Aorta (tissue), 5 donors: Measurements from ENCODE around the gene SCAF4. TPM values are rescaled to one million over a fixed set of nuclear protein-coding genes. Genes with fewer than 3 reads are reported as not detected.
A peak's percentile ranks its signal among the peaks of the same experiment; 100 is the strongest.
"Not testable (repeated sequence)": the region's sequence is repeated elsewhere in the genome, so short reads cannot be mapped to it uniquely, and the experiment has no call there.

Source experiments
- ATAC-seq: fragments of 200-7000 bp; cut with Tn5 transposase; one replicate; pipeline ENCODE4 v1.9.1; 2022; ENCODE audit warnings: moderate library complexity; ENCODE audit not compliant: low FRiP score
- DNase-seq, 2 donors: peaks; one replicate each; pipeline ENCODE4 v3.0.0-alpha.2; 2020
- H3K27ac ChIP-seq, 2 donors: one replicate each; pipeline ENCODE4 v1.5.1; 2013; ENCODE audit warnings: low read length in 2 of 2, mild to moderate bottlenecking in 2 of 2, moderate library complexity in 2 of 2, control low read depth in 1 of 2, inconsistent platforms in 1 of 2, low read depth in 1 of 2
- H3K27me3 ChIP-seq, 2 donors: one replicate each; pipeline ENCODE4 v1.6.1; 2013; ENCODE audit warnings: control low read depth in 1 of 2, low read length in 1 of 2, mild to moderate bottlenecking in 1 of 2, moderate library complexity in 1 of 2; ENCODE audit not compliant: insufficient read depth in 2 of 2, control insufficient read depth in 1 of 2
- H3K36me3 ChIP-seq, 2 donors: one replicate each; pipeline ENCODE4 v1.6.1; 2013; ENCODE audit warnings: control low read depth in 1 of 2, low read length in 1 of 2, mild to moderate bottlenecking in 1 of 2; ENCODE audit not compliant: insufficient read depth in 2 of 2, control insufficient read depth in 1 of 2
- H3K4me1 ChIP-seq, 2 donors: one replicate each; pipeline ENCODE4 v1.6.1; 2013; ENCODE audit warnings: low read length in 2 of 2, control low read depth in 1 of 2, mild to moderate bottlenecking in 1 of 2, moderate library complexity in 1 of 2; ENCODE audit not compliant: insufficient read depth in 2 of 2, control insufficient read depth in 1 of 2
- H3K4me3 ChIP-seq, 2 donors: one replicate each; pipeline ENCODE4 v1.5.1; 2013; ENCODE audit warnings: low read length in 2 of 2, control low read depth in 1 of 2, mild to moderate bottlenecking in 1 of 2
- H3K9me3 ChIP-seq: one replicate; pipeline ENCODE4 v1.6.1; 2013; ENCODE audit warnings: mild to moderate bottlenecking, low read length; ENCODE audit not compliant: control insufficient read depth
- WGBS, 2 donors: extraction: QIAGEN DNeasy Blood & Tissue Kit; methylation state at CpG; one replicate each; pipeline ENCODE4 v1.1.7; 2013; 5-methylcytosine and 5-hydroxymethylcytosine counted together
- intact Hi-C, 2 donors: fragments of 100-400 bp; cut with DNase I; formaldehyde crosslinking; loops; one replicate each; pipeline versions ENCODE4 v1.14.2 to v1.15.0; 2022
- polyA plus RNA-seq, 2 donors: library from polyadenylated mRNA; stranded (reverse); fragments of 200-250 nt; gene quantifications; one replicate each; pipeline ENCODE4 v1.2.3, GENCODE V29; 2013
- total RNA-seq, 2 donors: library from RNA; stranded (reverse); fragmentation: NEBNext Ultra II Directional; extraction: Animal tissue kit (Norgen Biotek cat#: 25700); gene quantifications; one replicate each; pipeline ENCODE4 v1.2.1, GENCODE V29; 2021
- donor health status: healthy with polysubstance abuse.
- donor health status: Bipolar disorder and iron deficiency.
- donor health status: DM: no; HTN: no; CAD: no.
- donor health status: DM: no; HTN: no; CAD: no.
- donor health status: DM: yes; HTN: yes; CAD: no.

The SCAF4 gene
- total and polyA plus RNA-seq, 4 donors, result 5.3 to 33.9 (median 21.2) TPM

- intact Hi-C loops, result loop anchor here in 1 of 2 donors (5.0 kb wide), 1 partner anchor 73 kb away; the partner anchor contains the start of gene SCAF4
- 0% methylated on average over 18 of the region's 18 CpGs for WGBS, 2 donors
- Histone ChIP-seq H3K9me3 (no peaks in the 10 kb centered on the region), H3K36me3 (peaks cover 0 to 3% of the 10 kb centered on the region in 2 donors), H3K4me3 (peak overlapping the region; percentile 36 to 76), H3K27me3 (no peaks in the 10 kb centered on the region), H3K27ac (no peak overlapping the region), H3K4me1 (peaks cover 0 to 5% of the 10 kb centered on the region in 2 donors)
- DNase-seq (no peak), ATAC-seq (peak; percentile 58)
Observed at GRCh38 chr21:31659286-31659535, 72.7 kb downstream of the SCAF4 start.

GRCh38 chr21:31658053-31658452, 73.9 kb downstream of the SCAF4 start:
- DNase-seq (no peak), ATAC-seq (no peak)
- Histone ChIP-seq H3K36me3 (no peaks in the 10 kb centered on the region), H3K27ac (no peak overlapping the region), H3K4me1 (peaks cover 0 to 2% of the 10 kb centered on the region in 2 donors), H3K9me3 (no peaks in the 10 kb centered on the region), H3K27me3 (no peaks in the 10 kb centered on the region), H3K4me3 (no peak overlapping the region)
- intact Hi-C loops, result loop anchor here in 1 of 2 donors (5.0 kb wide), 1 partner anchor 74 kb away; the partner anchor contains the start of gene SCAF4
- WGBS, 2 donors, result 91 to 92% methylated on average over 9 of the region's 9 CpGs

- no peak overlapping the region for H3K27ac ChIP-seq
- no peak for ATAC-seq
- intact Hi-C loops, result loop anchor here in 1 of 2 donors (5.0 kb wide), 1 partner anchor 76 kb away; the partner anchor contains the start of gene SCAF4
- no peaks in the 10 kb centered on the region for H3K36me3 ChIP-seq
- 92% methylated on average over 13 of the region's 13 CpGs for WGBS, 2 donors
- H3K9me3 ChIP-seq, result no peaks in the 10 kb centered on the region
- H3K27me3 ChIP-seq, result no peaks in the 10 kb centered on the region
- no peak for DNase-seq
- H3K4me3 ChIP-seq, result no peak overlapping the region
- H3K4me1 ChIP-seq, result no peaks in the 10 kb centered on the region
Observed at GRCh38 chr21:31656199-31657095, 75.5 kb downstream of the SCAF4 start.

GRCh38 chr21:31654821-31655580, 76.9 kb downstream of the SCAF4 start:
- not testable (repeated sequence) for H3K36me3 ChIP-seq, H3K4me1 ChIP-seq, H3K27ac ChIP-seq, H3K4me3 ChIP-seq, ATAC-seq, H3K27me3 ChIP-seq, DNase-seq, H3K9me3 ChIP-seq
- WGBS, 2 donors, result 74 to 85% methylated on average over 18 to 21 of the region's 21 CpGs
- intact Hi-C loops, result loop anchor here in 1 of 2 donors (5.0 kb wide), 1 partner anchor 77 kb away; the partner anchor contains the start of gene SCAF4

GRCh38 chr21:31654340-31654739, 77.6 kb downstream of the SCAF4 start:
- no peak overlapping the region for H3K4me3 ChIP-seq
- H3K27ac ChIP-seq, result no peak overlapping the region
- DNase-seq, result no peak
- H3K36me3 ChIP-seq, result no peaks in the 10 kb centered on the region
- no peaks in the 10 kb centered on the region for H3K4me1 ChIP-seq
- H3K27me3 ChIP-seq, result no peaks in the 10 kb centered on the region
- intact Hi-C loops, result no loop called here
- ATAC-seq, result no peak
- H3K9me3 ChIP-seq, result no peaks in the 10 kb centered on the region
- WGBS, 2 donors, result 96 to 97% methylated on average over 16 to 20 of the region's 20 CpGs

- H3K27ac ChIP-seq, H3K27me3 ChIP-seq, H3K36me3 ChIP-seq, intact Hi-C loops, H3K9me3 ChIP-seq, H3K4me3 ChIP-seq, H3K4me1 ChIP-seq, DNase-seq, ATAC-seq: not testable (repeated sequence)
- 80 to 84% methylated on average over 4 of the region's 4 CpGs for WGBS, 2 donors
Observed at GRCh38 chr21:31651491-31651890, 80.4 kb downstream of the SCAF4 start.

GRCh38 chr21:31650930-31651329, 81.0 kb downstream of the SCAF4 start:
- no peaks in the 10 kb centered on the region for H3K27me3 ChIP-seq
- H3K36me3 ChIP-seq, result no peaks in the 10 kb centered on the region
- DNase-seq (no peak), ATAC-seq (no peak)
- no peak overlapping the region for H3K27ac ChIP-seq
- no peaks in the 10 kb centered on the region for H3K4me1 ChIP-seq
- intact Hi-C loops, result no loop called here
- H3K9me3 ChIP-seq, result peaks cover 1% of the 10 kb centered on the region
- WGBS, 2 donors, result 89 to 95% methylated on average over 3 of the region's 3 CpGs
- no peak overlapping the region for H3K4me3 ChIP-seq

- intact Hi-C loops, result no loop called here
- Histone ChIP-seq H3K27ac (no peak overlapping the region), H3K9me3 (peaks cover 1% of the 10 kb centered on the region), H3K4me1 (no peaks in the 10 kb centered on the region), H3K4me3 (no peak overlapping the region), H3K36me3 (no peaks in the 10 kb centered on the region), H3K27me3 (no peaks in the 10 kb centered on the region)
- ATAC-seq (no peak), DNase-seq (no peak)
- WGBS, 2 donors, result 87 to 88% methylated on average over 3 of the region's 3 CpGs
Observed at GRCh38 chr21:31647650-31648049, 84.3 kb downstream of the SCAF4 start.
